ENCODE data around the gene FCRL4.

- TF ChIP-seq CTCF (conservative IDR thresholded peaks at IDR 0.05; ENCODE audit: low read depth, low read length), result no peak
- no peak for TF ChIP-seq POLR2A (IDR thresholded peaks at IDR 0.05; ENCODE audit: low read depth, low read length)
- no peak for TF ChIP-seq CEBPB (IDR thresholded peaks at IDR 0.05; ENCODE audit: low read depth, low read length)
- no peak for TF ChIP-seq USF2 (IDR thresholded peaks at IDR 0.05; ENCODE audit: low read depth, low read length)
- no peak for TF ChIP-seq MAZ (IDR thresholded peaks at IDR 0.05; ENCODE audit: borderline replicate concordance, low read depth, low read length)
These were observed 31.2 kb downstream of the FCRL4 start for GRCh38 chr1:157566484-157567300.

Data from IMR-90 (cell line).